GM12874 (cell line): Measurements from ENCODE around the gene TMOD1.

Experiments
- CTCF ChIP-seq: IDR thresholded peaks from 2 replicates; pipeline ENCODE4 v1.5.1; 2011; ENCODE audit warnings: low read depth, mild to moderate bottlenecking, control low read depth, low read length, moderate library complexity; ENCODE audit not compliant: insufficient read depth

Gene TMOD1

GRCh38 chr9:97517331-97518089 lies 16.0 kb downstream of the TMOD1 start:
- no peak for TF ChIP-seq CTCF

GRCh38 chr9:97518166-97518908 lies 16.9 kb downstream of the TMOD1 start:
- no peak for TF ChIP-seq CTCF

- TF ChIP-seq CTCF, result no peak
Observed at GRCh38 chr9:97518909-97519307, 17.4 kb downstream of the TMOD1 start.

GRCh38 chr9:97519441-97519970 lies 18.0 kb downstream of the TMOD1 start:
- TF ChIP-seq CTCF, result no peak

GRCh38 chr9:97521576-97522333 lies 20.3 kb downstream of the TMOD1 start:
- no peak for TF ChIP-seq CTCF

GRCh38 chr9:97524424-97524823 lies 23.0 kb downstream of the TMOD1 start:
- no peak for TF ChIP-seq CTCF

- no peak for TF ChIP-seq CTCF
Observed at GRCh38 chr9:97525451-97525850, 24.0 kb downstream of the TMOD1 start.
